GM11168 (cell line): ENCODE measurements around the gene DNAAF1.

Experiments used
- in situ Hi-C: fragments of 300-500 bp; cut with MboI; formaldehyde crosslinking; loops from one replicate; pipeline ENCODE4 v1.12.0; 2022; ENCODE audit warnings: low sequenced_read_pairs; ENCODE audit not compliant: unreplicated experiment

The DNAAF1 gene

GRCh38 chr16:84156342-84156784 is 11.3 kb downstream of the DNAAF1 start:
- in situ Hi-C loops: no loop called here

- in situ Hi-C loops: no loop called here
Measured at GRCh38 chr16:84159007-84159406, 13.9 kb downstream of the DNAAF1 start.

GRCh38 chr16:84159800-84160199 is 14.7 kb downstream of the DNAAF1 start:
- in situ Hi-C loops: no loop called here

DNA sequence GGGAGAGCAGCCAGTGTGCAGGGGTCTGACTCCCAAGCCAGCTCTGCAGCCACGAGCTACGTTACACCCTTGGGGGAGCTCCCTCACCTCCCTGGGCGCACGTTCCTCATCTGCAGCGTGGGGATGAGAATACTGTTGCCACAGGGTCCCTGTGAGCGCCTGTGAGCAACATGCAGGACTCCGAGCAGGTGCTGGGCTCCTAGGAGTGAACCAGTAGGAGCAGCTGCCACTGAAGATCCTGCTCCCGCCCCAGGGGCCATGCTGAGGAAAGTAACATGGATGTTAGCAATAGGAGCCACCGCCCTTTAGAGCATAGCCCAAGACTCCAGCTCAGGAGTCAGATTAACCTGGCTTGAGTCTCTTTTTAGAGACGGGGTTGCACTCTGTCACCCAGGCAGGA is 15.9 kb downstream of the DNAAF1 start:
- in situ Hi-C loops: no loop called here

- in situ Hi-C loops: no loop called here
Measured at GRCh38 chr16:84161801-84162200, 16.7 kb downstream of the DNAAF1 start.

DNA sequence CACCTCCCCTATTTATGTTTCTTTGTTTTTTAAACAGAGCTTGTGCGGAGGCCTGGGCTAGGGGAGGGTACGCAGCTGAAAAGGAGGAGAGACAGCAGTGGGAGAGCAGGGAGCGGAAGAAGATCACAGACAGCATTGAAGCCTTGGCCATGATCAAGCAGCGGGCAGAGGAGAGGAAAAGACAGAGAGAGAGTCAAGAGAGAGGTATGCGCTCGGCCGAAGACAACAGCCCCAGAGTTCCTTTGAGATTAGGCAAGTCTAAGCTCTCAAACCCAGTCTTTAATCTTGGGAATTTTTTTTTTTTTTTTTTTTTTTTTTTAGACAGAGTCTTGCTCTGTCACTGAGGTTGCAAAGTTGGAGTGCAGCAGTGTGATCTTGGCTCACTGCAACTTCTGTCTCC is 20.6 kb downstream of the DNAAF1 start:
- in situ Hi-C loops: no loop called here

- in situ Hi-C loops: no loop called here
Measured at GRCh38 chr16:84166796-84167695, 21.9 kb downstream of the DNAAF1 start.

DNA sequence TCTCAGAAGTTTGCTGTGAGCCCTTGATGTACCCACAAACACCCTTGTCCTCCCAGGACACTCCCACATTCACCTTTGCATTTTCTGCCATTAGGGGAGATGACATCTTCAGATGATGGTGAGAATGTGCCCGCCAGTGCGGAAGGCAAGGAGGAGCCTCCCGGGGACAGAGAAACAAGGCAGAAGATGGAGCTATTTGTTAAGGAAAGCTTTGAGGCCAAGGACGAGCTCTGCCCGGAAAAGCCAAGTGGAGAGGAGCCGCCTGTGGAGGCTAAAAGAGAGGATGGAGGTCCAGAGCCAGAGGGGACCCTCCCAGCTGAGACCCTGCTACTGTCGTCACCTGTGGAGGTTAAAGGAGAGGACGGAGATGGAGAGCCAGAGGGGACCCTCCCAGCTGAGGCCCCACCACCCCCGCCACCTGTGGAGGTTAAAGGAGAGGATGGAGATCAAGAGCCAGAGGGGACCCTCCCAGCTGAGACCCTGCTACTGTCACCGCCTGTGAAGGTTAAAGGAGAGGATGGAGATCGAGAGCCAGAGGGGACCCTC is 24.7 kb downstream of the DNAAF1 start:
- in situ Hi-C loops: no loop called here

GRCh38 chr16:84174396-84174795 is 29.3 kb downstream of the DNAAF1 start:
- in situ Hi-C loops: no loop called here

GRCh38 chr16:84175350-84176081 is 30.4 kb downstream of the DNAAF1 start:
- in situ Hi-C loops: loop anchor here (5.0 to 25.0 kb wide), 2 partner anchors 88 to 213 kb away; partner anchors contain the start of genes NECAB2 and OSGIN1

DNA sequence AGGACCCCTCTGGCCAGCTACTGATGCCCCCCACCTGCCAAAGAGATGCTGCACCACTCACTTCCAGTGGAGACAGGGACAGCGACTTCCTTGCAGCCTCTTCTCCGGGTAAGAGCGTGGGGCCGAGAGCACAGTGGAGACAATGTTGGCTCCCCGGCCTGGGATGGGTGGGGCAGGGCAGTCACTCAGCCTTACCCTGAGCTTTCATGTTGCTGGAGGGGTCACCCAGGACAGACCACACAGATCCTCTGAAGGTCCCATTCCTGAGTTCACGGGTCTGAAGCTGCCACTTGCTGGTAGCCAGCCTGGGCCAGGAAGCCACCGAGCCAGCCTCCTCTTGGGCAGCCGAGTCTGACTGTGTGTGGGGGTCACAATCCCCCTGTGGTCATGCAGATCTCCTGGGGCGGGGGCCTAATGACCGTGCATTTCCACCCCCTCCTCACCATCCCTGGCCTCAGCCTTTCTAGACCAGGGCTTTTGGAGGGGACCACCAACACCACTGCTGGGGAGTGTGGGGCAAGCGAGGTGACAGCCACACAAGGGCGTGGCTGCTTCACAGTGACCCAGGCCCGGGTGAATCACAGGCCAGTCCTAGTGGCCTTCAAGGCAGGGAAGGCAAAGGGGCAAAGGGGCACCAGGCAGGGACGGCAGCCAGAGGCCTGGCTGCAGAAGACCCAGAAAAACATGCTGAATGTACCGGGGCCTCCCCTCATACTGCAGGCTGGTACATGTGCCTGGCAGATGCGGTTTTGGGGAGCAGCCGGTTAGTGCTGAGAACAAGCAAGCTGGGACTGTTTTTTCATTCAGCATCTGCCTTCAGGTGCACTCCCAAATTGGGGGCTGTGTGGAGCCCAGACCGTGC is 31.3 kb downstream of the DNAAF1 start:
- in situ Hi-C loops: loop anchor here (5.0 to 25.0 kb wide), 2 partner anchors 89 to 214 kb away; partner anchors contain the start of genes NECAB2 and OSGIN1

GRCh38 chr16:84177741-84178073 is 32.6 kb downstream of the DNAAF1 start:
- in situ Hi-C loops: loop anchor here (5.0 to 25.0 kb wide), 2 partner anchors 90 to 215 kb away; partner anchors contain the start of genes NECAB2 and OSGIN1

DNA sequence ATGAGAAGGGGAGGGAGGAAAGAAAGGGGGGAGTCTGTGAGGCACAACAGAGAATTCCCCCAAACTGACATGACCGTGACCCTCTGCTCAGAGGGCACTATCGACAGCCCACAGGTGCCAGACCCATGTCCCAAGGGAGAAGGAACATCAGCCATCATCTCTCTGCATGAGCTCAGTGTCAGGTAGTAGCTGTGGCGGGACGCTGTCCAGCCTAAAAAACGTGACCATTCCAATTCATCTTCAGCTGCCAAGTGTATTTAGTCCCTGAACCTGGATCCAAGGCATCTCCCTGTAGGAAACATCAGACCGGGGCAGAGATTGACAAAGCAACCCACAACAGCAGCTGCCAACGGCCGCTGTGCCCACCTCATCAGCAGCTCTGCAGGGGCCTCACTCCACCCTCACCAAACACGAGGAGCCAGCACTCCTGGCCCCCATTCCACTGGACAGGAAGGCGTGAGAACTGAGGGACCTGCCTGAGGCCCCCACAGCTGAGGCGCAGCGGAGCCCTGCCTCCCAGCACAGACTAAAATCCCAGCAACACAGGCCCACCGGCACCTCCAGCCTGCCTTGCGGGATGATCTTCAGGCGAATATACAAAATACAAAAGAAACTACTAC is 33.1 kb downstream of the DNAAF1 start:
- in situ Hi-C loops: loop anchor here (5.0 to 25.0 kb wide), 2 partner anchors 91 to 216 kb away; partner anchors contain the start of genes NECAB2 and OSGIN1

DNA sequence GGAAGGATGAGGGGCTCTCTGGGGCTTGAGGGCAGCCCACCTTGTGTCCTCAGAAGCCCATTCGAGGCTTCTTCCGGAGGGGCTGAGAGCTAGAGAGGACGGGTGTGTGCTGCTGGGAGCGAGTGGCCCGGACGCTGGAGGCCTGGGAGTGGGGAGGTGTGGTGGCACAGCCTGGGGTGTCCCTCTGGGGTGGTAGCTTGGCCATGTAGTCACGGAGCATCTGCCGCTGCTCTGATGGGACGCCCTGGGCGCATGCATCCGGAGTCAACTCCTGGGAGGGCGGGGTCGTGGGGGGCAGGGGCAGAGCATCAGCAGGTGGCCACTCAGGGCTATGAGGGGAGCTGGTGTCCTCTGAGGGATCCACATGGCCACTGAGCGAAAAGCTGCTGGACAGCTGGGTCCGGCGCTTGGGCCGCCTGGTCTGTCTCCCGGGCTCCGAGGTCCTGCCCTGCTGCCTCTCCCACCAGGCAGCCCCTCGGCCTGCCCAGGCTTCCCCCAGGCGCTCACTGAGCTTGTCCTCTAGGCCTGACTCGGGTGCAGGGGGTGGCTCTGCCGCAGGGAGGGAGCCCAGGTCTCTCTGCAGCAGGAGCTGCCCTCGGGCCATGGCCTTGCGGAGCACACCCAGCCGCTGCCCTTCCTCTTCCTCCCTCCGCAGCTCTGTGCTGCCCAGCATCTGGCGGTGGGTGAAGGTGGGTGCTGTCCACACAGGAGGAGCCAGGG is 33.9 kb downstream of the DNAAF1 start:
- in situ Hi-C loops: loop anchor here (5.0 to 25.0 kb wide), 2 partner anchors 92 to 217 kb away; partner anchors contain the start of genes NECAB2 and OSGIN1

DNA sequence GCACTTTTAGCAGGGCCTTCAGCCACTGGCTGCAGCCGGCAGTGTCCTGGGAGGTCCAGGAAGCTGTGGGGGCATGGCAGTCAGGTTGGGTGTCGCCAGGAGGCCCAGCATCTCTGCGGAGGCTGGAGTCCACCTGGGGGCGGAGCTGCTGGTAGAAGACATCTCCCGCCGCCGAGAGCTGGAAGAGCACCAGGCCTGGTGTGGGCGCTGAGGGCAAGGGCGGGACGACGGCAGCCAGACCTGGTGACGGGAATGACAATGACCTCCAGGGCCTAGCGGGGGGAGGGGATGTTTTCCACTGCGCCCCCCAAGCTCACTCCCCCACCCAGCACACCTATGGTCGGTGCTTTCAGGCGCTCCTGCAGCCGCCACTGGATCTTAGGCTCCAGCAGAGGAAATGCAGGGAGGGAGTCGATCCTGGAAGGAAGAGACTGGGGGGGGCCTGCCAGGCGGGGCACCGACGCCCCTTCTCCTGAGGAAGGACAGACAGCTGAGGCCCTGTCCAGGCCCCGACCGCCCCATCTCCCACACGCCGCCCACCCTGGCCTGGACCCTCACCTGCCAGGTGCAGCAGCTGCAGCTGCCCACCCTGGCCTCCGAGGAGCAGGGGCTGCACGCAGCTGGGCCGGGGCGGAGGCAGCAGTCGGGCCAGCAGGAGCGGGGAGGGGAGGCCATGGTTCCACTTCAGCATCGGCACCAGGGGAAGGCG is 34.7 kb downstream of the DNAAF1 start:
- in situ Hi-C loops: loop anchor here (5.0 to 25.0 kb wide), 2 partner anchors 92 to 217 kb away; partner anchors contain the start of genes NECAB2 and OSGIN1

DNA sequence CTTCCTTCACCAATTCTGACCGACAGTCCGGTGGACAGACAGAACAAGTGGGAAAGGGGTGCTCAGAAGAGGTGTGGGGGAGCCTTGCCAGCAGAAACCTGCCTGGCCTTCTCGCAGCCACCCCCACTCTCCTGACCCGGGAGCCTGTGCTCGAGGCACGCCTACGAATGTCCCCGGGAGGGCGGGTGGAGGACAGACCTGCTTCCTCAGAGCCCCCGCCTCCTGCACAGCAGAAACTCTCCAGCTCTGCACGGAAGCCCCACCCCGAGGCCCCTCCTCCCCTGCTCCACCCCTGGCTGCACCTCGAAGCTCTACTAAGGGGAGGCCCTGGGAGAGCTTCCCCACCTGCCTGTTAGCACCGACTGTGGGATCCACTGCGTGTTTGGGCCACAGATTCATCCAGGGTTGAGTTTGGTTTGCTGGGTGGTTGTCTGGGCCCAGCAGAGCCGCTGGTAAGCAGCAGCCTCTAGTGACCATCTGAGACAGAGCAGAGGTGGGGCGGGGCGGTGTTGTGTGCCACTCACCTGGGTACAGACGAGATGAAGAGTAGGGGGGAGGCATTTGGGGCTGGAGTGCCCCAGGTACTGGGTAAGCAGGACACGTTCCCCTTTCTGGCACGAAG is 35.5 kb downstream of the DNAAF1 start:
- in situ Hi-C loops: loop anchor here (25.0 kb wide), 1 partner anchor 218 kb away; the partner anchor contains the start of genes NECAB2 and OSGIN1

GRCh38 chr16:84181144-84181915 is 36.2 kb downstream of the DNAAF1 start:
- in situ Hi-C loops: loop anchor here (25.0 kb wide), 1 partner anchor 219 kb away; the partner anchor contains the start of genes NECAB2 and OSGIN1
